Measurements from ENCODE around the gene IGSF22.
A peak's percentile ranks its signal among the peaks of the same experiment; 100 is the strongest.

Gene IGSF22

DNA sequence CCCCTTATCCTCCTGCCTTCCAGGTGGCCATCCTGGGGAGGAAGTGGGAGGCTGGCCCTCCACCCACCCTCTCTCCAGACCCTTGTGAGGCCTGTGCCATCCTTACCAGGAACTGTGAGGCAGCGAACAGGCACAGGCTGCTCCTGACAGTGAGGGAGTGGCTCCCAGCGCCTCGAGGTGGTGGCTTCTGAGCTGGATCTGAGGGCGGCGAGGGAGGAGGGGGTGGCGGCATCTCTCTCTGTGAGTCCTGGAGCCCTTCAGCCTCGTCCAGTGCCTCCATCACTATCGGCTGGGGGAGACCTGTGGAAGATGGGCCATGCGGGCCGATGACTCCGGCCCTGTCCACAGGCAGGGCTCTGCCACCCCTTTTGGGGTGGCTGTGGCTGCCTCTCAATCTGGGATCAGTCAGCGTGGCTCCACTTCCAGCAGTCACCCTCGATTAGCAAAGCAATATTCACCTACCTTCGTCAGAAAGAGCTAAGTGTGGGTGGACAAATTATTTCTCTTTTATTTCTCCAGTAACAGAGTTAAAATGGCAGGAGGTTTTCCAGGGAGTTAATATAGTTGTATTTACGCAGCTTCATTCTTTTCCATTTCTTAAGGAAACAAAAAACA lies 18.0 kb upstream of the IGSF22 start:
- DNase-seq (ENCODE audit: low spot score), result no peak

DNA sequence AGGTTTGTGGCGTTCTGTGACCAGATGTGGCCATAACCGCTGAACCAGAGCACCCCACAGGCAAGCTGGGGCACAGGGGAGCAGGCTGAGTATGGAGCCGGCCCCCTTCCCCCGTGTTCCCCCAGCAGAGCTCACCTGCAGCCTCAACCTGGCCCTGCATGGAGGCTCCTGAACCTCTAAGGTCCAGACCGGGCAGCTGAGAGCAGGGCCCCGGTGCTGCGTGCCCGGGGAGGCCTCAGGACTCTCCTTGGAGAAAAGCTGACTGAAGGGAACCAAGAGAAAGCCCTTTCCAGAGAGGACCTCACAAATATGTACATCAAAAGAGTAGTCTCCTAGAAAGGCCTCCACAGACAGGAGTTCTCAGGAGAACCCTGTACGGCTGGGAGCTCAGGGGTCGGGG lies 17.4 kb upstream of the IGSF22 start:
- no peak for DNase-seq (ENCODE audit: low spot score)

DNA sequence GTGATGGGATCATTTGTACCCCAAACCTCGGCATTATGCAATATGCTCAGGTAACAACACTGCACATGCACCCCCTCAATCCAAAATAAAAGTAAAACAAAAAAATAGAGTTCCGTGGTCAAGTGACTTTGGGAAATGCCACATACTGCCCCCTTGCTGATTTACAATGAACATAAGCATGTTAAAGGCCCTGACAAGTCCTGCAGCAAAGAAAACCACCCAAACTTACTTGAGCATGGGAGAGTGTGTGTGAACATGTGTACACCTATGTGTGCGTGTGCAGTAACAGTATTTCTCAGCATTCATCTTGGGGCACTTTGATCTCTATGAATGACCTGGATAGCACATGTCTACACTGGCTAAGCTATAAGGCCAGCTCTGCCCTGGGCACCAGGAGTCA lies 15.8 kb upstream of the IGSF22 start:
- no peak for DNase-seq (ENCODE audit: low spot score)

DNA sequence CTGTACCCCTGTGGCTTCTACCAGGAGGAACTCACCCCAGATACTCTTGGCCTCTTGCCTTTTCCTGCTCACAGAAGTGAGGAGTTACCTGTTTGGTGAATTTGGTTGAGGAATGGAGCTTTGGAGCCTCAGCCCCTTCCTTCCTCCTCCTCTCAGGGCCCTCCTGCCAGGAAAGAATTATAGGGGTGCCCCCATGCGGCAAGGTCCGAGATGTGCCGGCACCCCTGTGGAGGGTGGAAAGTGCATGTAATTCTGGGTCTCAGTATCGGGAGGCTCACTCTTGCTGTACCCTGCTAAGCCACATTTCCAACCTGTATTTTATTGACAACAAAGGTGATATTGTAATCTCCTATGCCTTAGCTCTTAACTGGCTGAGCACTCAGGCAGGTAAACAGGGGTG lies 13.7 kb upstream of the IGSF22 start:
- peak; percentile 23 for DNase-seq (ENCODE audit: low spot score)

DNA sequence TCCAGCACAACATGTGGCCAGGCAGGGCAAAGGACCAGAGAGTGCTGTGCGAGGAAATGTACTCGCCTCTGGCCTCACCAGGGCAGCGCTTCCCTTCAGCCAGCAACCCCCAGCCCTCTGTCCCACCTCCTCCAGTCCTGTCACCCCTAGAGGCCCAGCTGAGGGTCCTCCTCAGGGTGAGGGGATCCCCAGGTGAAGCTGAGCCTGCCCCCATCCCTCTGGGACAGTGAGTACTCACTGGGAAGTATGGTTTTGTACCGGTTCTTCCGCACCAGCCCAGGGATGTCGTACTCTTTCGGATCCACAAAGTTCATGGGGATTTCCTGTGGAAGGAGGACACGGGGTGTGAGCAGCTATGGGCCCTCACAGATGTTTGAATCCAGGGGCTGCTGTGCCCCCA lies 11.7 kb upstream of the IGSF22 start:
- no peak for DNase-seq (ENCODE audit: low spot score)

DNA sequence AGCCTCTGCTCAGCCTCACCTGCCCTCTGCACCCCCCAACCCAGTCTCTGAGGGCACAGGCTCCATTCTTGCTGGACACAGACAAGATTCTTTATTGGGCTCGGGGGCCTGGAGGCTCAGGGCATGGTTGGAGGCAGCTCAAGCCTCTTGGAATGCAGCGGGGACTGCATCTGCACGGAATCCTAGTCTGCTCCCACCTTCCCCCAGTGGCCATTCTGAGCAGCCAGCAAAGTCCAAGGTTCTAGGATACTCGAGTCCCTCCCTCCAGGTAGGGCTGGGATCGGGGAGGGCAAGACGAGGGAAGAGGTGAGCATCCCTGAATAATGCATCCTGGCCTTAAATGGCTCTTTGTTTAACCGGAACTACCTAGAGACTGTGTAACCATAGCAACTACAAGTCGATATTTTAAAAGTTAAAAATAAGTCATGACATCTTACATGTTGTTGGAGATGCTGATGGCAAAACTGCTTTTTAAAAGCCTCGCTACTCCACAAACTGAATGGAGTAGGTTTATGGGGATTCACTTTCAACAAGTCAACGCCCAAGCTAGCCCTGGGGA lies 10.7 kb upstream of the IGSF22 start:
- DNase-seq (ENCODE audit: low spot score), result no peak

DNA sequence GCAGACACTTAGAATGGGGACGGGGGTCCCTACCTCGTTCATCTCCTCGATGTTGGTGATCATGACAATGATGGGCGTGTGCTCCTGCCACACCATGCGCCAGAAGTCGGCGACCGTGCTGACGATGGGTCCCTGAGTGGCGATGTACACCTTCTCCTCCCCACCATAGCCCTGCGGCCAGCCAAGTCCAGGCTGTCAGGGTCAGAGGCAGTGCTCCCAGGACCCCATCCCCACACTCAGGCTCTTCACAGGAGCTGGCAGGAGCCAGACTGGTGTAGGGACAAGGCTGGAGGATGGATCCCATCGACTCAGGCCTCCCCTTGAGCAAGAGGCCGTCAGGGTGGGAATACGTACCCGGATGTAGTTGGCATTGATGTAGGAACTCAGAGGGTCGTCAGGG lies 7.2 kb upstream of the IGSF22 start:
- DNase-seq (ENCODE audit: low spot score), result no peak

DNA sequence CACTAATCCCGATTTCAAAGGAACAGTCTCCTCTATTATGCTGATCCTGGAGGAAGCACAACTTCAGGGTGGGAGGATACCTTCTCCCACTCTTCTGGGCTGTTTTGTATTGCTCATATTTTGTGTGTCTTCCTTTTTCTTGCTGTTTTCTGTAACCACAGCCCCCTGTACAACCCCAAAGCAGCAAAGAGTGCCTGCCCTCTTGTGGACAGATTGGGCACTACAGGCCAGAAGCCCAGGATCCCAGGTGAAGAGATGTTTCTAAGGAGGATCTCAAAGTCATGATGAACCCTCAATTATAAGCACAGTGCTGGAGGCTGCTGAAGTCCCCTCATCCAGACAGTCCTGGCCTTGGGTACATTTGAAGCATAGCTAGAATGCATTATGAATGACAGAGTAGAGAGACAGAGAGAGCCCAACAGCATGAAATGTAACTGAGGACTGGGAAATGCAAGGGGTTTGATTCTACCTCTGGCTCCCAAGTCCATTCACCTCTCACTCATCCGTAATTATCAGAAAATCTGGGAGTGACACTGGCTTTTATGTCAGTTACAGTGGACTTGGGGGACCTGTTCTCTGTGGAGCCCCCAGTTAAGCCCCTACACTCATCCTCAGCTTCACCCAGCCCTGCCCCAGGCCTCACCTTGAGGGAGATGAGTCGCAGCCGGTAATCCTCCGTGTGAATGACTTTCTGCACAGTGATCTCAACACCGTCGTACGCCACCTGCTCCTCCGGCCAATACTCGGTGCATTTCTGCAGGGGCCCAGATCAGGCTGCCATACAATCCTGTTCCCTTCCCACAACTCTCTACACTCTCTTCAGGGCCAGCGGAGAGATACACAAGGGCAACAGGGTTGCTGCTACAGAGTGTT lies 6.2 kb upstream of the IGSF22 start:
- peak; percentile 86 for DNase-seq (ENCODE audit: low spot score)

DNA sequence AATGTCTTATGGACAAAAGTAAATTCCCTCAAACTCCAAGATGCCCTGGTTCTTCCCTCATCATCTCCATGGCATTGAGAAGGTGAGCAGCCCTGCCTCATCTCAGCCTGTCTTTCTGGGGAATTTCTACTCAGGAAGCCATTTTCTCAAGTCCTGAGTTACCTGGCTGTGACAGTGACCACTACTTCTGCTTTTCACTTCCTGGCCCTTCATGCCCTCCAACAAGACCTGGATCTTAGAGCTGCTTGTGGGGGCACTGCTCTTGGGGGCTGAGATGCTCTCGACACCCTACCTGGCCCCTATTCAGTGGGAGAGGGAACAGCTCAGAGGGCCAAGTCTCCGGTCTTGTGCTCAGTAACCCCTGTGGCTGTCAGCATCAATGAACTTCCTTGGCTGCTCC lies 5.5 kb upstream of the IGSF22 start:
- DNase-seq (ENCODE audit: low spot score), result no peak

DNA sequence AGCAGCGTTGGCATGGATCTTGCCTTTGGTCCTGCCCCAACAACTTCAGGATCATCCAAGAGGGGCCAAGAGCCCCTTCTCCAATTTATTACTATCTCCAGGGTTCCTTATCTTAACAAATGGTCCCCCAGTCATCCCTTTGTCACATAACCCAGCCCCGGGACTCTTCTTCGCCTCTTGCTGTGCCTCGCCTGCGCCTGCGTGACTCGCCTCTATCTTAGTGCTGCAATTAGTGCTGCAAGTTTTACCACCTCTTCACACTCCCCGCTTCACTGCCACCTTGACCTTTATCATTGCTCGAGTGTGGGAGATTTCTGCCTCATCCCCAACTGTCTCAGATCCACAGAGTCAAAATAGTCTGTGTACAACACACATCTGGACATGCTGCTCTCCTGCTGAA lies 4.0 kb upstream of the IGSF22 start:
- no peak for DNase-seq (ENCODE audit: low spot score)

DNA sequence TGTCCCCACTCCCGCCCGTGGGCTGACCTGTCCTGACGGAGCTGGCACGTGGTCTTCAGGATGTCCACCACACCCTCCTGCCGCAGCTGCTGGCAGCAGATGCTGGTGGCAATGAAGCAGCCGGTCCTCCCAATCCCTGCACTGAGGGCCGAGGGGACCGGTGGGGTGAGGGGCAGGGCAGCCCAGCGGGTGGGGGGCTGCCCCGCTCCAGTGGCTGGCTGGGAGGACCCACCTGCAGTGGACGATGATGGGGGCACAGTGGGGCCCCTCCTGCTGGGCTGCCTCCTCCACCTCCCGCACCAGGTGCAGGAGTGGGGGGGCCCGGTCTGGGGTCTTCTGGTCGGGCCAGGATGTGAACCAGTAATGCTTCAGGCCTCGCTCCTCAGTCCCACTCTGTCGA lies 3.4 kb upstream of the IGSF22 start:
- no peak for DNase-seq (ENCODE audit: low spot score)

DNA sequence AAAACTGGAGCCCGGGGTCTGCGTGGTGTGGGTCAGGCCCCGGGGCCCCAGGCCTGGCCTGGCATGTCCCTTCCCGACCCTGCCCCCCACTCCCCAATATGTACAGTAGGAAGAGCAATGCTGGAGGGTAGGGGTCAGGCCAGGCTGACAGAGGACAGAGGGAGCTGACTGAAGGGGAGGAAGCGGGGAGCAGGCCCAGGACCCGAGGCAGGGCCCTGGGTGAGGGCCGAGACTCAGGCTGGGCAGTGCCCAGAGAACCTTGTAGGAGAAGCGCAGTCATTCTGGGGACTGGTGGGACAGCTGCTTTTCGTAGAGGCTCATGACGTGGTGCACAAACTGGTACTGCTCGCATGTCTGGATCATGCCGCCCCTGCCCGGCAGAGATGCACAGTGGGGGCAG lies 2.7 kb upstream of the IGSF22 start:
- no peak for DNase-seq (ENCODE audit: low spot score)

DNA sequence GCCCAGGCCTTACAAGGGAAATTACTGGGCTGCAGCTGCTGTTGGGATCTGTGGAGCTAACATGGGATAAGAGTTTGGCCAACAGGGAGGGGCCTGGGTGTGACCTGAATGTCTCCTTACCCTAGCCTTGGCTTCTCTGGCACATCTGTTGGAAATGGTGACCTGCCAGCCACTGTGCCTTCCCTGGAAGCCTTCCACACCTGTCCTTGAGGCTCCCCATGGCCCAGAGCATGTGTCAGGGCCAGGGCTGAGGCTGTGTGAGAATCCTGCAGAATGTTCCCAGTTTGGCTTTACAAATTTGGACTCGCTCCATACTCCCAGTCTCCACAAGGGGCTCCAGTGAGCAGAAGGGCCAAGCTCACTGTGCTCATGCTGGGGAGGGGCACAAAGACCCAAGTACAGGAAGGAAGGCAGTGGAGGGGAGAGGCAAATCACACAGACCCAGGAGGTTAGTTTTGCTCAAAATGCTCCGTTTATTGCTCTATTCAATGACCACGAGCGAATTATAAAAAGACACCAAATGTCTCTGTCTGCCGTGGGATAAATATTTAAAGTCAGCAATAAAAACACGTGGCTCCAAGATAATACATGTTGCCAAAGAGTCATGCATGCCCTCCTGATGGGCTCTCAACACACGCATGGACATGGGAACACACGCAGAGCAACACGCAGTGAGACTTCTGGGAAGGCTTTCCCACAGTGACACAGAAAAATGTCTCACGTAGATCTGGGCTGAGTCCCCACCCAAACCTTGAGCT lies 1.7 kb upstream of the IGSF22 start:
- DNase-seq (ENCODE audit: low spot score), result peak; percentile 78

DNA sequence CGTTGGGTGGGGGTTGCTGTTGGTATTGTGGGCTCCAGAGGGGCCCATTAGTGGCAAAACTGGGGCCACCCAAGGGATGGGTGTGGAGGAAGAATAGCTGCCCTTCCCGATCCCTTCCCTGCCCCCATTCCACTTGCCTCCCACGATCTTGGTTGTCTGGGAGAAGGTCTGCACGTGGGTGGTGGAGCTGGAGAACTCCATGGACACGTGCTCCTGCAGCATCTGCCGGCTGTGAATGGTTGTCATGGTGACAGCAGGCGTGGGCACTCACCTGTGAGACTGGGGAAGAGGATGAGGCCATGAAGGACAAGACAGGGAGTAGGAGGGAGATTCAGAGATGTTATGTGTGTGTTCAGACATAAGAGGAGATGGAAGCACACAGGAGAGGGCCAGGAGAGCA lies 2.0 kb downstream of the IGSF22 start:
- no peak for DNase-seq (ENCODE audit: low spot score)

DNA sequence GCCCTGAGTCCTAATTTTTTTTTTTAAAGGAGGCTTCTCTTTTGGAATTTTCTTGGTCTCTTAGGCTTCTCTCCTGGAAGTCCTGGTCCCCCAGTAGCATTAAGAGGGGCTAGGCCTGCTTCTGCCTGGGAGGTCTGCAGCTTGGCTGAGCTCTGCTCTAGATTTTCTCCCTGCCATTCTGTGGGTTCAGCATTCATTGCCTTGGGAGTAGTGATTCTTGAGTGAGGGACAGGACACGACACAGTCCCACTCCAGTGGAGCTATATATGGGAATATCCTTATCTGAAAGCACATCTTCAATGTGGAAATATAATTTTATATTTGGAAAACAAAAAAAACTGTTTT lies 3.7 kb downstream of the IGSF22 start:
- DNase-seq (ENCODE audit: low spot score), result no peak

DNA sequence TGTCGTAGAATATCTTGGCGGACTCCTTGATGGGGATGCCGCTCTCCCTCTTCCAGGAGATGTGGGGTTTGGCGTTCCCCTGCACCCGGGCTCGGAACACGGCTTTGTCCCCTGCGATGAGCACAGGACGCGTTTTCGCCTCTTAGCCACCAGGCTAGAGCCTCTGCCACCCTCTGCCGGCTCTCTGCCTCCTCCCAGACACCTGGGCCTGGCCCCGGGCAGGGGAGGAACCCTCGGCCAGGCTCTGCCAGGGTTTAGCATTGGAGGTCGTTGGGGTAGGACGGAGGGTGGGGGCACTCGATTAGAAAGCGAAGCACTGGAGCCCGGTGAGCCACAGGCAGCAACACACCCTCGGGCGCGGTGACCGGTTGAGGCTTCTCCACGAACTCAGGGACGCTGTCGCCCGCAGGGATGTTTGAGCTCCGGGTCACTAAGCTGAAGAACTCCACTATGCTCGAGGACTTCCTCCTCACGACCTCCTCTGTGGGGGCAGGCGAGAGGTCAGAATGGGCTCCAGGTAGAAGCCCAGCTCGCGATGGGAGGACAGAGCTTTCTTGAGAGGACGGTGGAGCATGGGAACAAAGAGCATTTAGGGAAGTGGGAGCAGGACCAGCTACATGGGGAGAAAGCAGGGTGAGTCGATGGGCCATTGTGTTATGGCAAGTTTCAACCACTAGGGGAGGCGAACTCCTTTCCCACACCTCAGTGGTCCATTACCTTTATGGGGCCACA lies 4.3 kb downstream of the IGSF22 start:
- DNase-seq (ENCODE audit: low spot score), result peak; percentile 77

DNA sequence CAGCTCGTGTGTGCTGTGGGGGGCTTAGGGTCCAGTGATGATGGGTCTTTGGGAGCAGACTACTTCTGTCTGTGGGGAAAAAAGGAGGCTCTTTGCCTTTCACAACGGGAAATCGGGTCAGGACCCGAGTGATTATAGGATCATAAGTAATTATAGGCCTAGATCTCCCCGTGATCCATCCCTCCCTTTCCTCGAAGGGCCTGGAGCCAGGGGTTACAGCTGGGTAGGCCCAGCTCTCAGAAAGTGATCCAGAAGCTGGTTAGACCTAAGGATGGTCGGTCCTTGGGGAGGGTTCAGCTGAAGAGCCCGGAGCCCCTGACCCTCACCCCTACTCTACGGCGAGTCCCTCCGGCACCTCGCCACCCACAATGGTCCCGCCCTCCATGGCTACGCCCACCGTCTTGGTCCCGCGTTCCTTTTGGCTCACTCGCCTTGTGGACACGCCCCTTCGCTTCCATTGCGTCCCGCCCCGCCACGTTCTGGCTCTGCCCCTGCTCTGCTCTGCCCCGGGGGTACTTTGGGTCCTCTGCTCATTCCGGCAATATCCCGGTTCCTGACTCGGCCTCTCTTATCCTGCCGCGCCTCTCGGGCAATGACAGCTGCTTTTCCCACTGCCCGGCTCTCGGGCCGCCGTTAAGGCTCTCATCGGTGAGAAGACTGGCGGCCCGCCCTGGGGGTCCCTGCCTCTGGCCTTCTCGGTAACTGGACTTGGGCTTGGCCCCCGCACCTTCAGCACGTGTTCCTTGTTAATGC lies 5.0 kb downstream of the IGSF22 start:
- DNase-seq (ENCODE audit: low spot score), result peak; percentile 90

DNA sequence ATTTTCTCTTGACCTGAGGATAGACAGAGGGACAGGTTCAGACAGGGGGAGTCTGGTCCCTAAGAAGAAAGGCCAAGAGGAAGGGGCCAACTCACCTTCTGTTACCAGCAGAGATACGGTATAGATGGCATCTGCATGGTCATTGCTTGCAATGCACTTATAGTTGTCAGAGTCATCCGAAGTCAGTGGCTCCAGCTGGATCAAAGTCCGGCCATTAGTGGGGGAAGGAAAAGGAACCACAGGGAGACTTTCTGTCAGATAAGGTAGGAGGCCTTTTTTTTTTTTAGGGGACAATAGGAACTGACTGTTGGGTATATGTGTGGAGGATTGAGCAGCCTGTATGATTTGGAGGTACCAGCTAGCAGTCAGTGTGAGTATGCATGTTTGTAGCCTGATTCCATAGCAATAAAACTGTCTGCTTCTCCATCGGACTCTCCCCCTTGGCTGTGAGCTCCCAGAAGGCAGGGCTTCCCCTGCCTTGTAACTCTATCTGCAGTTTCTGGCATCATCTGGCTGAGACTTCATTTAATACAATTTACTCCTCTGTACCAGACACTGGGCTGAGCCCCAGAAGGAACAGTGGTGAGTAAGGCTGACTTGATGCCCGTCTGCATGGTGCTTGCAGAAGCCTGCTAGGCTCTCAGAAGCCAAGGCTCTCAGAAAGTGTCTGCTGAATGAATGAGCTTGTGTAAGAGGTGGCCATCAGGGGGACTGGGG lies 5.7 kb downstream of the IGSF22 start:
- DNase-seq (ENCODE audit: low spot score), result peak; percentile 21

DNA sequence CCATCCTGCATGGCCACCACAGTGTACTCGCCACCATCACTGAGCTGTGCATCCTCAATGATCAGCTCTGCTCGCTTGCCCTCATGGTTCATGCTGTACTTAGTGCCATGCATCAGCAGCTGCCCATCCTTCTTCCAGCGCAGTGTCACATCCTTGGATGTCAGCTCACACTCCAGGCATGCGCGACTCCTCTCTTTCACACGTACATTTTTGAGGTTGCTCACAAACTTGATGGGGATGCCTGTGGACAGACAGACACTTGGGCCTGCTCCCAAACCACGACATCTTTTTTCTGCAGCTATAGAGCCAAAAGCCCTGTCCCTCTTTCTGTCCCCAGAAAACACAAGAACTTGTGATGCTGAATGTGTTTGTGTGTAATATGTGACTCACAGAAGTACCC lies 10.5 kb downstream of the IGSF22 start:
- no peak for DNase-seq (ENCODE audit: low spot score)

DNA sequence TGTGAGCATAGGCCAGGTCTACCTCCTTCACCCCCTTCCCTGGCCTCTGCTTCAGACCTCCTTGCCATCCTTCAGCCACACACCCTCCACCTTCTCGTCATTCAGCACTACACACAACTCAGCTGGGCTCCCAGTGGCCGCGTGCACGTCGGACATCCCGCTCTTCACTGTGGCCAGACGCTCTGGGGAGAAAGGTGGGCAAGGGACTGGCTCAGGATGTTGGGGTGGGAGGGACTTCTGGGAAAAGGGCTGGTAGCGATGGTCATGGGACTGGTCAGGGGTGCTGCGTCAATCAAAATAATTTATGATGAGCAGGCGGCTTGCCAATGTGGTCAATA lies 11.6 kb downstream of the IGSF22 start:
- no peak for DNase-seq (ENCODE audit: low spot score)
